Renal pelvis (tissue), 4 donors: Measurements from ENCODE around the gene AVPI1. TPM values are rescaled to one million over a fixed set of nuclear protein-coding genes. Genes with fewer than 3 reads are reported as not detected.
A peak's percentile ranks its signal among the peaks of the same experiment; 100 is the strongest.
"Not testable (repeated sequence)": the region's sequence is repeated elsewhere in the genome, so short reads cannot be mapped to it uniquely, and the experiment has no call there.

Experiments
- DNase-seq: peaks from one replicate; pipeline ENCODE4 v3.0.0-alpha.2; 2013
- polyA plus RNA-seq, 3 donors: library from polyadenylated mRNA; unstranded; fragments of 120-200 nt; gene quantifications; one replicate each; pipeline ENCODE4 v1.2.1, GENCODE V29; 2013; ENCODE audit not compliant: insufficient read length in 3 of 3

AVPI1 gene
- polyA plus RNA-seq, 3 donors, result 4.3 to 5.3 (median 4.5) TPM

DNA sequence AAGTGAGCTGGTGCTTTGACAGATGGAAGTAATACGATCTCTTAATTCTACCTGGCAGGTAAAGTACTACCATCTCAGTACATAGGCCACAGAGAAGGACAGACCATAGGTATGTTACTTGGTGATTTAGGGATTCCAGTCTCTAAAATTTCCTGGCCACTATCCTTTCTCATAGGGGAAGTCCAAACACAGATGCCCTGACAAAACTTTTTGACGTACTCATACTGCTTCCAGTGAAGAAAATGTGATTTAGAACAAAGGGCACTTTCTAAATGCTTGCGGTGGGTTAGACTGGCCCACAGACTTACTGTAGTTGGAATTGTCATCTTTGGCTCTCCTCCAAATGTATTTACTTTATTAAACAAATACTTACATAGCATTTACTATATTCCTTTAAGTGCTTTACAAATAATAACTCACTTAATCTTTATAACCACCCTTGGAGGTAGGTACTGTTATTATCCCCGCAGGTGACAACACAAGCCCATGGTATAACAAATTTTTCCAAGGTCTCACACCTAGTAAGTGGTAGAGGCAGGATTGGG, 43.5 kb downstream of the AVPI1 start:
- no peak for DNase-seq

DNA sequence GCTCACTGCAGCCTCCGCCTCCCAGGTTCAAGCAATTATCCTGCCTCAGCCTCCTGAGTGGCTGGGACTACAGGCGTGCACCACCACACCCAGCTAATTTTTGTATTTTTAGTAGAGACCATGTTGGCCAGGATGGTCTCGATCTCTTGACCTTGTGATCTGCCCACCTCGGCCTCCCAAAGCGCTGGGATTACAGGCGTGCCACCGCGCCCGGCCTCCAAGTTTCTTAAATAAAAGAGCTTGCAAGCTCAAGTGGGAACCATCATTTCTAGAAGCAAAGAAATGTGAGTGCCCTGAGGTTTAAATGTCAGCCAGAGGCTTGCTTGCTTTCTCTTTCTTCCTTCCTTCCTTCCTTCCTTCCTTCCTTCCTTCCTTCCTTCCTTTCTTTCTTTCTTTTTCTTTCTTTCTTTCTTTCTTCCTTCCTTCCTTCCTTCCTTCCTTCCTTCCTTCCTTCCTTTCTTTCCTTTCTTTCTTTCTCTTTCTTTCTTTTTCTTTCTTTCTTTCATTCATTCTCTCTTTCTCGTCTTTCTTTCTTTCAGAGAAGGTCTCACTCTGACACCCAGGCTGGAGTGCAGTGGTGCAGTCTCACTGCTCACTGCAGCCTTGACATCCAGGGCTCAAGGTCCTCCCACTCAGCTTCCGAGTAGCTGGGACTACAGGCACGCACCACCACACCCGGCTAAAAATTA, 44.4 kb downstream of the AVPI1 start:
- DNase-seq, result not testable (repeated sequence)

DNA sequence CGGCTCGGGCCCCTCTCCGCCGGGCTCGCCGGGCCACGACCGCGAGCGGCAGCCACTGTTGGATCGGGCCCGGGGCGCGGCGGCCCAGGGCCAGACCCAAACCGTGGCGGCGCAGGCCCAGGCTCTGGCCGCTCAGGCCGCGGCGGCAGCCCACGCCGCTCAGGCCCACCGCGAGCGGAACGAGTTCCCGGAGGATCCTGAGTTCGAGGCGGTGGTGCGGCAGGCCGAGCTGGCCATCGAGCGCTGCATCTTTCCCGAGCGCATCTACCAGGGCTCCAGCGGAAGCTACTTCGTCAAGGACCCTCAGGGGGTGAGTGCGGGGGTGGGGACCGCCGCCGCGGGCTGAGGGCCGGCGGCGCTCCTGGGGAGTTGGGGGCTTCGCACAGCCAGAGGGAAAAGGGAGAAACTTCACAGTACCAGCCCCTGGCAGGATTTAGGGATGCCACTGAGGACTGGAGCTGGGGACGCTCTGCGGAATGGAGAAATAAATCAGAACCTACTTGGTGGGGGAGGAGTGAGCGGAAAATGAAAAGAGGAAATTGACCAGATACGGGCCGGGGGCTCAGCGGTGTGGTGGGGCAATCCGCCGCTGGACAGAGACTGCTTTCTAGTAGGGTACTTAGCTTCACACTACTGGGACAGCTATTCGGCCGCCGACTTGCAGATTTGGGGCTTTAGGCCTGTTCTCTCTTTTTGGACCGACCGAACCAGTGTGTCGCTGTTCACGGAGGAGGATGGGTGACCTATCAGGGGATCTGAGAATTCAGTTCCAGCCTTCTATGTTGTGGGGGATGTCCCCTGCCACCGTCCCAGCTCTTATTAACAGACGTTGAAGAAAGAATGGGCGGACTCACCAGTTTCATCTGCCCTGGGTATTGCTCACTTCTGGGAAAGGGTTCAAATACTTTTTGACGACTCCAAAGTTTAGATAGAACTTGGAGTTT, 45.9 kb downstream of the AVPI1 start:
- DNase-seq, result peak; percentile 34

DNA sequence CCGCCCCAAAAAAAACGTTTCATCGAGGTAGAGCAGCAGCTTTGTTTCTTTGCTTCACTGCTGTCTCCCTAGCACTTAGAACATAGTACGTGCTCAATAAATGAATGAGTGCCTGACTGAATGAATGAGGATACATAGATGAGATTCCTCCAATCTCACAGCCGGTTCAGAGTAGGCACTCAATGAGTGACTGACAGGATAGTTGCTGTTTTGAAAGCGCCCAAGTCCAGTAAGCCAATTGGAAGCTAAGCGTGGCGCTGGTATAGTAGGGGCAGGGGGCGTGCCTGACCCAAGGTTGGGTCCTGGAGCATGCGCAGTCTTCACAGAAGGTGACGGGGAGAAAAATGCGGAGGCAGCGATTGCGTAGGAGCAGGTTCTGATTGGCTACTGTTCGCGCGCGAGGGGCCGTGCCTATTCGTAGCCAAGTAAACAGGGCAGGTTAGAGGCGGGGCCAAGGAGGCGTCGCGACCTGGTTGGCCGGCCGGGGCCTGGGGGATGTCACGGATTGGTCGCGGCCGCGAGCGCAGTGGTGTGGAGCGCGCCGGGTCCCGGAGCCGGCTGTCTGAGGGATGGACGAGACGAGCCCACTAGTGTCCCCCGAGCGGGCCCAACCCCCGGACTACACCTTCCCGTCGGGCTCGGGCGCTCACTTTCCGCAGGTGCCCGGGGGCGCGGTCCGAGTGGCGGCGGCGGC, 46.7 kb downstream of the AVPI1 start, which contains the start of gene PI4K2A:
PI4K2A (plus strand) TSS at position 498 of the 694 bp plus-strand sequence; CDS start at position 570, 72 bp downstream.
- DNase-seq, result peak; percentile 99

DNA sequence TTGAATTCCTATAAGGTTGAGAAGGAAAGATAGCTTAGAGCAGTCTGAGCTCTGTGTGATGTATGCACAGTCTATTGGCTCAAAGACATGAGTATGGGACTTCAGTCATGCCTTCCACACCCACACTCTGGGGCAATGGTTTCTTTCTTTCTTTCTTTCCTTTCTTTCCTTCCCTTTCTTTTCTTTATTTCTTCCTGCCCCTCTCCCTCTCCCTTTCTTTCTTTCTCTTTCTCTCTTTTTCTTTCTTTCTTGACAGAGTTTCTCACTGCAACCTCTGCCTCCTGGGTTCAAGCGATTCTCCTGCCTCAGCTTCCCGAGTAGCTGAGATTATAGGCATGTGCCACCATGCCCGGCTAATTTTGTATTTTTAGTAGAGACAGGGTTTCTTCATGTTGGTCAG, 48.0 kb downstream of the AVPI1 start:
- not testable (repeated sequence) for DNase-seq

DNA sequence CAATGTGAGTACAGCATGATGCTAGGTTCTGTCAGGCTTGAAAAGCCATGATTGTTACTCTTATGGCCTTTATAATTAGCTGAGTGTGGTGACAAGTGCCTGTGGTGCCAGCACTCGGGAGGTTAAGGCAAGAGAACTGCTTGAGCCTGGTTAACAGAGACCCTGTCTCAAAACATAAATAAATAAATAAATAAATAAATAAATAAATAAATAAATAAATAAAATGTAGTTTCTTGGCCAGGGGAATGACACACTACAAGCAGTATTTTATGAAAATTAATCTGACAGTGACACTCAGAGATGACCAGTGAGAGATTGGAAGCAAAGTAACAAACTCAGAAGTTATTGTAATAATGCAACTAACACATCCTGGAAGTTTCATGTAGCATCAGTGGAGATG, 51.5 kb downstream of the AVPI1 start:
- no peak for DNase-seq

DNA sequence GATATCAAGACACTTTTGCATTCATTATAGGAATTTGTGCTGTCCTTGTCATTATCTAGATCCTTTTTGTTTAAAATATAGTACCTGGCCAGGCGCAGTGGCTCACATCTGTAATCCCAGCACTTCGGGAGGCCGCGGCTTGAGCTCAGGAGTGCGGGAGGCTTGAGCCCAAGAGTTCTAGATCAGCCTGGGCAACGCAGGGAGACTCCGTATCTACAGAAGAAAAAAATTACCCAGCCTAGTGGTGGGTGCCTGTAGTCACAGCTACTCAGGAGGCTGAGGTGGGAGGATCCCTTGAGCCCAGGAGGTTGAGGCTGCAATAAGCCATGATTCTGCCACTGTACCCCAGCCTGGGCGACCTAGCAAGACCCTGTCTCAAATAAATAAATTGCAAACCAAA, 53.1 kb downstream of the AVPI1 start:
- DNase-seq, result no peak

DNA sequence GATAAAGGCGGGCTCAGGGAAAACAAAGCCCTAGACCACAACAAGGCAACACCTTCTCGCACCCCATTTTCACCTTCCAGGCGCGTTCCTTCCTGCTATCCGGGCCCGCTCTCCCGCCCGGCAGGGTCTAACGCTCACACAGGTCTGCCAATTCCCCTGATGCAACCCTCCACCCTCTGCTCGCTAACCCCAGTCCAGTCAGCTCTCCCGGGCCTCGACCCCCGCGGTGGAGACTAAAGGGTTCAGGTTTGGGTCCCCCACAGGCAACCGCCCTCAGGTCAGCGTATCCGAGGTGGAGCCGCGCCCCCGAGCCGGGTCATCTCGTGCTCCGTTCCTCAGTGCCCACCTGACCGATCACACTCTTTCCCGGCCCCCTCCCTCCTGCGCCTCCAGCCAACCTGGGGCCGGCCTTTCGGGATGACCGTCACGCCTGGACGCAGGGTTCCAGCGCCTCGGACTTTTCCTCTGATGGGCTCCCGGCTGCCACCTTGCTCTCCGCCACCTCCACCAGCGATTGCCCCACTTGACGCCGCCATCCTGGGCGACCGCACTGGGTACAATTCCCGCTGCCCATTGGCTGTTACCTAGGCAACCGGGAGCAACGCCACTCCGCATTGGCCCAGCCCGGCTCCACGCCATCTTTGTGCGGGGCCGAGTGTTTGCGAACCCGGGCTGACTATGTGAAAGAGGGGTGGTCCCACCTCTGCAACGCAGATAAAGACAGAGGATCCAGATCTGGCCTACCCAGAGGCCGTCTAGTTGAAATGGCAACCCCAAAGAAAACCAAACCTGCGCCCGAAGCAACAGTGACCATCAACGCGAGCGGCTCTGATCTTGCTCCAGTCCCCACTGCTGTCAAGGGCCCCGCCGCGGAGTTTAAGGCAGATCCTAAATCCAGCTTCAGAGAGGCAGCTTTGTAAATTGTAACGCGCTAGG, 53.8 kb downstream of the AVPI1 start, which contains the start of gene MORN4:
MORN4 (minus strand) TSS at position 552 of the 936 bp plus-strand sequence. CDS start 13,847 bp downstream, outside the sequence.
- DNase-seq, result peak; percentile 94

DNA sequence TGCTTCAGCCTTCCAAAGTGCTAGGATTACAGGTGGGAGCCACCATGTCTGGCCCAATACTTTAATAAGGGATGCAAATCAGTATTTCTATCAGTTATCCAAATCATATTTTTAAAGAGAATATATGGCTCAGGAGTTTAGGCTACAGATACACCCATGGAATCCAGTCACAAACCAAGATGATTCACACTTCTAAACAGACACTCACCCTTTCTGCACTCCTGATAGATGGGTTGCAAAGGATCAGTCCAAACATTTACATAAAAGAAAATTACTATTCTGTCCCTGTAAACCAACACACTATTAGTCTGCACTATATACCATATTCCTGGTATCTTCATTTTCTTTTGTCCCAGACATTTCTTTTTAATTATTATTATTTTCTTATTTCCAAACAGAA, 55.9 kb downstream of the AVPI1 start:
- no peak for DNase-seq

DNA sequence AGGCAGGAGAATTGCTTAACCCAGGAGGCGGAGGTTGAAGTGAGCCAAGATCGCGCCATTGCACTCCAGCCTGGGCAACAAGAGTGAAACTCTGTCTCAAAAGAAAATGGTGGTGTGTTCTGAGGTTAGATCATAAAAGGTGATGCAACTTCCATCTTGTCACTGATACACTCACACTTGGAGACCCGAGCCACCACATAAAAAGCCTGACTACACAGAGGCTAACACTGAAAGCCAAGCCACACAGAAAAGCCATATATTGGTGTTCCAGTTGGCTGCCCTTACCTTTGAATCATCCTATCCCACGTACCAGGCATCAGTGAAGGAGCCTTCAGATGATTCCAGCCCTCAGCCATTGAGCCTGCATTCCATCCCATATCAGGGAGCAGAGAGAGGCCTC, 57.8 kb downstream of the AVPI1 start:
- DNase-seq, result no peak

DNA sequence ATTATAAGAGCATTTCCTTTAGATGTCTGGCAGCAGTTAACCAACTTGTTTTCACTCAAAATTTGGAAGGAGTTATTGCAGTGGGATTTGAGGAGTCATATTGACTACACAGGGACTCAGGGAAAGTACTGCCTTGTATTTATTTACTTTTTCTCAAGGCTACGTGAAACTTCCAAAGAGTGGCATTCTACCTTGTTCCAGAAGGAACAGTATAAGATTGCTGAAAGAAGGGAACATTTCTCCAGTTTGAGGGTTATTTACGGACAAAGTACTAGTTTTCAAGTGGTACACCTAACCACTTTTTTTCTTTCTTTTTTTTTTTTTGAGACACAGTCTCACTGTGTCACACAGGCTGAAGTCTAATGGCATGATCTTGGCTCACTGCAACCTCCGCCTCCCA, 58.8 kb downstream of the AVPI1 start:
- no peak for DNase-seq

DNA sequence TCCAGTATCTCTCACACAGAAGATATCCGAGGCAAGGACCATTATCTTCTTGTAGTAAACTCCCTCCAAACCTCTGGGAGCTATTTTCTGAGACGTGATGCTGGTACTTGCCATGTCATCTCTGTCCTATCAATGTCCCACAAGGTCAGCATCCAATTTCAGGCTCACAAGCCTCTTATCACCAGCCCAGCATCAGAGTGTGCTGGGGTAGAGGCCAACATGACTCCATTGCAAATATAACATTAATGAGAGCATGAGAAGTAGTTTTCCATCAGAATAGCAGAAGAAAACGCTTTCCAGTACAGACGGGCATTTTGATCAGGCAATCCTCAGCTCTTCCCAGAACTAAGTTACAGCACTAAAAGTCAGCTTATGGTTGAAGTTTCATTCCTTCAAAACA, 59.3 kb downstream of the AVPI1 start:
- DNase-seq, result no peak

Other genes with a start within 250 kb of the AVPI1 start
- gene EXOSC1, start 241.2 kb downstream of the AVPI1 start, polyA plus RNA-seq, result 10 to 100 TPM; 32.0 to 43.3 (median 39.7) TPM
- gene ZDHHC16, start 241.1 kb downstream of the AVPI1 start, polyA plus RNA-seq, result 10 to 100 TPM; 40.5 to 43.1 (median 40.7) TPM
- gene MMS19, start 188.8 kb downstream of the AVPI1 start, polyA plus RNA-seq, result 100 to 1,000 TPM in 2 of 3 donors, 10 to 100 TPM in 1; 94.4 to 108 (median 106) TPM
- 10 to 100 TPM in 2 of 3 donors, 1 to 10 TPM in 1; 9.2 to 12.5 (median 11.3) TPM for gene UBTD1, start 188.3 kb downstream of the AVPI1 start, polyA plus RNA-seq
- under 1 TPM; 0.39 to 0.50 (median 0.49) TPM for gene ANKRD2, start 114.5 kb downstream of the AVPI1 start, polyA plus RNA-seq
- 10 to 100 TPM; 48.5 to 70.8 (median 69.1) TPM for gene HOGA1, start 102.9 kb downstream of the AVPI1 start, polyA plus RNA-seq
- 1 to 10 TPM in 2 of 3 donors, under 1 TPM in 1; 0.31 to 3.5 (median 1.3) TPM for gene C10orf62, start 97.5 kb downstream of the AVPI1 start, polyA plus RNA-seq
- gene MORN4, start 53.7 kb downstream of the AVPI1 start, polyA plus RNA-seq, result 10 to 100 TPM; 21.7 to 29.7 (median 22.9) TPM
- 10 to 100 TPM; 18.8 to 20.7 (median 20.5) TPM for gene PI4K2A, start 46.6 kb downstream of the AVPI1 start, polyA plus RNA-seq
- 10 to 100 TPM; 36.4 to 46.8 (median 43.9) TPM for gene MARVELD1, start 26.5 kb upstream of the AVPI1 start, polyA plus RNA-seq
- gene ZFYVE27, start 49.9 kb upstream of the AVPI1 start, polyA plus RNA-seq, result 10 to 100 TPM; 22.7 to 40.4 (median 37.7) TPM
- under 1 TPM in 2 of 3 donors, not detected in 1; 0.09 to 0.11 TPM for gene SFRP5, start 84.8 kb upstream of the AVPI1 start, polyA plus RNA-seq
- gene GOLGA7B, start 162.6 kb upstream of the AVPI1 start, polyA plus RNA-seq, result 1 to 10 TPM in 1 of 3 donors, under 1 TPM in 2; 0.45 to 1.0 (median 0.48) TPM